Loucy (cell line): ENCODE results near the gene SNX11.

Experiments used
- H2AFZ ChIP-seq: fragments of 200-600 bp; sonication (generic); 2 replicates; pipeline ENCODE4 v1.6.0; 2016; ENCODE audit warnings: antibody characterized with exemption, mild to moderate bottlenecking, low read length, moderate library complexity
- H3F3A ChIP-seq: fragments of 200-600 bp; 2 replicates; pipeline ENCODE4 v1.6.0; 2016; ENCODE audit warnings: antibody characterized with exemption, low read depth, mild to moderate bottlenecking
- H3K27me3 ChIP-seq: fragments of 200-600 bp; sonication (generic); 2 replicates; pipeline ENCODE4 v1.6.1; 2014; ENCODE audit warnings: low read length, mild to moderate bottlenecking; ENCODE audit not compliant: insufficient read depth, poor library complexity, severe bottlenecking
- H3K36me3 ChIP-seq: fragments of 200-600 bp; sonication (generic); 2 replicates; pipeline ENCODE4 v1.6.1; 2016; ENCODE audit warnings: low read length; ENCODE audit not compliant: insufficient read depth
- H3K4me1 ChIP-seq: fragments of 200-600 bp; sonication (generic); 2 replicates; pipeline ENCODE4 v1.5.1; 2014; ENCODE audit warnings: low read length, mild to moderate bottlenecking; ENCODE audit not compliant: insufficient read depth, poor library complexity, severe bottlenecking
- H3K4me2 ChIP-seq: fragments of 200-600 bp; sonication (generic); 2 replicates; pipeline ENCODE4 v1.6.0; 2014; ENCODE audit warnings: antibody characterized with exemption, low read length, low read depth, mild to moderate bottlenecking; ENCODE audit not compliant: poor library complexity, severe bottlenecking
- H3K4me3 ChIP-seq: fragments of 200-600 bp; sonication (generic); 2 replicates; pipeline ENCODE4 v1.5.1; 2014; ENCODE audit warnings: low read length, mild to moderate bottlenecking, mixed read lengths; ENCODE audit not compliant: poor library complexity, severe bottlenecking
- H3K79me2 ChIP-seq: fragments of 200-600 bp; sonication (generic); 2 replicates; pipeline ENCODE4 v1.6.1; 2014; ENCODE audit warnings: low read length; ENCODE audit not compliant: insufficient read depth
- H3K9ac ChIP-seq: fragments of 200-600 bp; sonication (generic); 2 replicates; pipeline ENCODE4 v1.6.0; 2014; ENCODE audit warnings: mild to moderate bottlenecking, low read depth, low read length, moderate library complexity; ENCODE audit not compliant: poor library complexity, severe bottlenecking
- H3K9me2 ChIP-seq: fragments of 200-600 bp; sonication (generic); replicated peaks from 2 replicates; pipeline ENCODE4 v1.6.1; 2016; ENCODE audit warnings: low read depth, low read length, mixed read lengths
- H3K9me3 ChIP-seq: fragments of 200-600 bp; sonication (generic); 2 replicates; pipeline ENCODE4 v1.6.1; 2014; ENCODE audit warnings: mild to moderate bottlenecking, antibody characterized with exemption, low read length, low read depth; ENCODE audit not compliant: insufficient read depth
- H4K20me1 ChIP-seq: fragments of 200-600 bp; sonication (generic); 2 replicates; pipeline ENCODE4 v1.6.0; 2014; ENCODE audit warnings: antibody characterized with exemption, low read length, mild to moderate bottlenecking; ENCODE audit not compliant: insufficient read depth, poor library complexity, severe bottlenecking
- CTCF ChIP-seq: fragments of 200-600 bp; sonication (generic); conservative IDR thresholded peaks from 2 replicates; pipeline ENCODE4 v1.5.1; 2014; ENCODE audit warnings: mild to moderate bottlenecking, antibody characterized with exemption, low read length
- EZH2phosphoT487 ChIP-seq: fragments of 200-600 bp; IDR thresholded peaks from 2 replicates; pipeline ENCODE4 v1.6.1; 2018; ENCODE audit warnings: antibody characterized with exemption, mild to moderate bottlenecking, moderate library complexity, borderline replicate concordance

The SNX11 gene

GRCh38 chr17:48127371-48128051 lies 19.9 kb downstream of the SNX11 start:
- Histone ChIP-seq H3F3A (no peaks in the 10 kb centered on the region), H3K36me3 (peaks cover 12% of the 10 kb centered on the region; the same call in 1 of the 2 replicates), H3K27me3 (no peaks in the 10 kb centered on the region), H2AFZ (no peak overlapping the region), H3K4me1 (no peaks in the 10 kb centered on the region), H3K9me2 (no peaks in the 10 kb centered on the region), H3K9me3 (no peaks in the 10 kb centered on the region), H4K20me1 (no peaks in the 10 kb centered on the region), H3K4me3 (no peak overlapping the region), H3K4me2 (no peak overlapping the region), H3K79me2 (no peaks in the 10 kb centered on the region), H3K9ac (no peak overlapping the region)
- TF ChIP-seq EZH2phosphoT487 = no peak
- no peak for TF ChIP-seq CTCF

- peaks cover 3% of the 10 kb centered on the region; the same call in 1 of the 2 replicates for H3K36me3 ChIP-seq
- H2AFZ ChIP-seq = no peak overlapping the region
- H3K27me3 ChIP-seq = no peaks in the 10 kb centered on the region
- no peaks in the 10 kb centered on the region for H3K79me2 ChIP-seq
- H3K9me2 ChIP-seq = no peaks in the 10 kb centered on the region
- no peaks in the 10 kb centered on the region for H3K4me1 ChIP-seq
- TF ChIP-seq CTCF = no peak
- no peak for TF ChIP-seq EZH2phosphoT487
- no peak overlapping the region for H3K4me3 ChIP-seq
- no peak overlapping the region for H3K4me2 ChIP-seq
- no peaks in the 10 kb centered on the region for H4K20me1 ChIP-seq
- H3K9me3 ChIP-seq = no peaks in the 10 kb centered on the region
- no peak overlapping the region for H3K9ac ChIP-seq
- H3F3A ChIP-seq = no peaks in the 10 kb centered on the region
Measured at GRCh38 chr17:48128400-48128799, 20.8 kb downstream of the SNX11 start.

DNA sequence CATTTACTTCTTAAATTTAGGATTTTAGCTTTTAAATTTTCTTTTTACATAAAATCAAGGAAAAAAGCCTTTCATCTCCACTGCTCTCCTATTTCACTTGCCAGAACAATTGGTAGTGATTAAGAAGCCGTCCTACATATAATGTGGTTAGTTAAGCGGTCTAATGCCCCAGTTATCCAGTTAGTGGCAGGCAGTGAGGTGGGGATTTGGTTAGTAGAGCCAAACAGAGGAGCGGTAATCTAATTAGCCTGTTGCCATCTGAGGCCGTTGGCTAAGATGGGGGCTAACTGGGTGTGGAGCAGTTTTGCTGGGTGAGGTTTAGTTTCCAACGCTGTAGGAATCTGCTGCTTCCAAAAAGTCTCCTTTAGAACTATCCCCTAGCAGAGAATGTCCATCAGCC lies 22.4 kb downstream of the SNX11 start:
- H3K27me3 ChIP-seq = no peaks in the 10 kb centered on the region
- H3F3A ChIP-seq = no peaks in the 10 kb centered on the region

More for the DNA sequence above, 22.4 kb downstream of the SNX11 start:
- H3K9ac ChIP-seq = no peak overlapping the region
- no peak overlapping the region for H3K4me3 ChIP-seq
- no peaks in the 10 kb centered on the region for H3K79me2 ChIP-seq
- no peaks in the 10 kb centered on the region for H3K9me2 ChIP-seq
- H3K4me2 ChIP-seq = no peak overlapping the region
- no peaks in the 10 kb centered on the region for H4K20me1 ChIP-seq
- H2AFZ ChIP-seq = no peak overlapping the region
- no peaks in the 10 kb centered on the region for H3K9me3 ChIP-seq
- TF ChIP-seq EZH2phosphoT487 (no peak), CTCF (no peak)
- H3K36me3 ChIP-seq = no peaks in the 10 kb centered on the region
- H3K4me1 ChIP-seq = no peaks in the 10 kb centered on the region
